Neural cell (in vitro differentiated cells): ENCODE results near the gene ACTA2. TPM values are rescaled to one million over a fixed set of nuclear protein-coding genes. Genes with fewer than 3 reads are reported as not detected.

Experiments
- H2AFZ ChIP-seq: fragments of 200-600, 300-800 bp; sonication (generic), shearing (Covaris generic); 2 replicates; pipeline ENCODE4 v1.6.0; 2014; ENCODE audit warnings: low read depth, mild to moderate bottlenecking, antibody characterized with exemption, low read length, moderate library complexity
- H3F3A ChIP-seq: fragments of 200-600 bp; shearing (Covaris generic); 2 replicates; pipeline ENCODE4 v1.6.1; 2016; ENCODE audit warnings: mild to moderate bottlenecking, moderate library complexity, mixed read lengths, antibody characterized with exemption, low read length; ENCODE audit not compliant: insufficient read depth, poor library complexity, severe bottlenecking
- H3K27ac ChIP-seq: fragments of 200-600, 300-800 bp; sonication (generic), shearing (Covaris generic); 2 replicates; pipeline ENCODE4 v1.5.1; 2014; ENCODE audit warnings: mild to moderate bottlenecking, low read length, moderate library complexity
- H3K27me3 ChIP-seq: fragments of 300-800, 200-600 bp; sonication (generic), shearing (Covaris generic); 2 replicates; pipeline ENCODE4 v1.6.0; 2014; ENCODE audit warnings: mild to moderate bottlenecking, low read depth, low read length, moderate library complexity; ENCODE audit not compliant: insufficient read depth
- H3K36me3 ChIP-seq: fragments of 300-800, 200-600 bp; sonication (generic), shearing (Covaris generic); 2 replicates; pipeline ENCODE4 v1.5.1; 2014; ENCODE audit warnings: mild to moderate bottlenecking, antibody characterized with exemption, low read length, moderate library complexity; ENCODE audit not compliant: insufficient read depth
- H3K4me2 ChIP-seq: fragments of 300-800, 200-600 bp; sonication (generic), shearing (Covaris generic); 2 replicates; pipeline ENCODE4 v1.6.0; 2014; ENCODE audit warnings: mild to moderate bottlenecking, low read length
- H3K4me3 ChIP-seq: fragments of 300-800, 200-600 bp; sonication (generic), shearing (Covaris generic); 2 replicates; pipeline ENCODE4 v1.5.1; 2014; ENCODE audit warnings: mild to moderate bottlenecking, low read length, moderate library complexity
- H3K79me2 ChIP-seq: fragments of 200-600 bp; shearing (Covaris generic); replicated peaks from 2 replicates; pipeline ENCODE4 v1.6.0; 2014; ENCODE audit warnings: mild to moderate bottlenecking, low read length, moderate library complexity; ENCODE audit not compliant: insufficient read depth
- H3K9ac ChIP-seq: fragments of 300-800, 200-600 bp; sonication (generic), shearing (Covaris generic); 2 replicates; pipeline ENCODE4 v1.6.1; 2016; ENCODE audit warnings: mild to moderate bottlenecking, low read length, mixed read lengths
- H3K9me2 ChIP-seq: fragments of 200-600 bp; shearing (Covaris generic); 2 replicates; pipeline ENCODE4 v1.6.1; 2016; ENCODE audit warnings: mild to moderate bottlenecking, low read length, mixed read lengths; ENCODE audit not compliant: insufficient read depth
- H3K9me3 ChIP-seq: fragments of 200-600, 300-800 bp; sonication (generic), shearing (Covaris generic); 2 replicates; pipeline ENCODE4 v1.6.1; 2016; ENCODE audit warnings: mild to moderate bottlenecking, mixed run types, low read length, moderate library complexity, mixed read lengths
- H4K20me1 ChIP-seq: fragments of 200-600 bp; shearing (Covaris generic); 2 replicates; pipeline ENCODE4 v1.6.1; 2016; ENCODE audit warnings: mild to moderate bottlenecking, mixed run types; ENCODE audit not compliant: insufficient read depth
- EP300 ChIP-seq: fragments of 450-650 bp; conservative IDR thresholded peaks from 2 replicates; pipeline ENCODE4 v1.6.1; 2014; ENCODE audit warnings: antibody characterized with exemption, mild to moderate bottlenecking, moderate library complexity; ENCODE audit not compliant: poor library complexity, severe bottlenecking
- EZH2 ChIP-seq: fragments of 200-600, 300-800 bp; shearing (Covaris generic), sonication (generic); IDR thresholded peaks from 2 replicates; pipeline ENCODE4 v1.6.1; 2014; ENCODE audit warnings: antibody characterized with exemption, low read length, borderline replicate concordance, mild to moderate bottlenecking; ENCODE audit not compliant: insufficient read depth, poor library complexity, severe bottlenecking
- MXI1 ChIP-seq: fragments of 450-650 bp; conservative IDR thresholded peaks from 2 replicates; pipeline ENCODE4 v1.6.1; 2014; ENCODE audit warnings: antibody characterized with exemption, mild to moderate bottlenecking; ENCODE audit not compliant: poor library complexity, severe bottlenecking
- POLR2AphosphoS5 ChIP-seq: IDR thresholded peaks from 2 replicates; pipeline ENCODE4 v1.6.1; 2012
- RAD21 ChIP-seq: fragments of 450-650 bp; conservative IDR thresholded peaks from 2 replicates; pipeline ENCODE4 v1.6.1; 2014; ENCODE audit warnings: antibody characterized with exemption, mild to moderate bottlenecking, moderate library complexity
- SMC3 ChIP-seq: fragments of 450-650 bp; conservative IDR thresholded peaks from 2 replicates; pipeline ENCODE4 v1.6.1; 2014; ENCODE audit warnings: antibody characterized with exemption, mild to moderate bottlenecking, moderate library complexity; ENCODE audit not compliant: poor library complexity
- TAF1 ChIP-seq: IDR thresholded peaks from 2 replicates; pipeline ENCODE4 v1.6.1; 2012; ENCODE audit warnings: low read depth
- polyA plus RNA-seq: library from polyadenylated mRNA; depleted of rRNA; stranded (reverse); fragments of >200 nt; gene quantifications from 2 replicates; pipeline ENCODE4 v1.2.3, GENCODE V29; 2014
- TF ChIP-seq, protein P1 (sequence below): fragments of 450-650 bp; IDR thresholded peaks from 2 replicates; pipeline ENCODE4 v1.5.1; 2014; ENCODE audit warnings: antibody characterized with exemption, mild to moderate bottlenecking, moderate library complexity; ENCODE audit not compliant: poor library complexity, severe bottlenecking
- TF ChIP-seq, protein P2 (sequence below): IDR thresholded peaks from 2 replicates; pipeline ENCODE4 v1.6.1; 2012; ENCODE audit warnings: borderline replicate concordance

ACTA2 gene
- polyA plus RNA-seq, 1 donor from 2014 or later: 0.53 TPM

DNA sequence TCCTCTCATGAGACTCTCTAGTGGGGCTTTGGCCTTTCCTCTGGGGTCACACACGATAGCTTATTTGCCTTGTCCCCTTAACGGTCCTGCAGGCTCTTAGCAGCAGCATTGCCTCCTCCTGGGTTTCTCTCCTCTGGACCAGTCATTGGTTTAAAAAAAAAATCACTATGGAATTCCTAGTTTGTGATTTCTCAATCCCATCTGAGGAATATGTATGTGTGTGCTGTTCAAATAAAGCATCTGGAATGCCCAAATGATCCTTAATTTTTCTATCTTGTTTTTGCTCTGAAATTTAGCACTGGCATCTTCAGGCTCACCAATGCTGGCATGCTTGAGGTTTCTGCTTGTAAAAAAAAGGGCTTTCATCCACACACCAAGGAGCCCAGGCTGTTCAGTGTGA is 30.5 kb downstream of the ACTA2 start:
- Histone ChIP-seq H2AFZ (no peak overlapping the region), H3K4me2 (no peak overlapping the region), H3K9me3 (no peaks in the 10 kb centered on the region), H3K9me2 (no peaks in the 10 kb centered on the region), H3K36me3 (peaks cover 8% of the 10 kb centered on the region), H3F3A (no peaks in the 10 kb centered on the region), H3K27ac (no peak overlapping the region), H3K79me2 (no peaks in the 10 kb centered on the region), H3K27me3 (no peaks in the 10 kb centered on the region), H4K20me1 (no peaks in the 10 kb centered on the region), H3K4me3 (no peak overlapping the region), H3K9ac (no peak overlapping the region)
- no peak for TF ChIP-seq MXI1
- TF ChIP-seq, protein P1, sequence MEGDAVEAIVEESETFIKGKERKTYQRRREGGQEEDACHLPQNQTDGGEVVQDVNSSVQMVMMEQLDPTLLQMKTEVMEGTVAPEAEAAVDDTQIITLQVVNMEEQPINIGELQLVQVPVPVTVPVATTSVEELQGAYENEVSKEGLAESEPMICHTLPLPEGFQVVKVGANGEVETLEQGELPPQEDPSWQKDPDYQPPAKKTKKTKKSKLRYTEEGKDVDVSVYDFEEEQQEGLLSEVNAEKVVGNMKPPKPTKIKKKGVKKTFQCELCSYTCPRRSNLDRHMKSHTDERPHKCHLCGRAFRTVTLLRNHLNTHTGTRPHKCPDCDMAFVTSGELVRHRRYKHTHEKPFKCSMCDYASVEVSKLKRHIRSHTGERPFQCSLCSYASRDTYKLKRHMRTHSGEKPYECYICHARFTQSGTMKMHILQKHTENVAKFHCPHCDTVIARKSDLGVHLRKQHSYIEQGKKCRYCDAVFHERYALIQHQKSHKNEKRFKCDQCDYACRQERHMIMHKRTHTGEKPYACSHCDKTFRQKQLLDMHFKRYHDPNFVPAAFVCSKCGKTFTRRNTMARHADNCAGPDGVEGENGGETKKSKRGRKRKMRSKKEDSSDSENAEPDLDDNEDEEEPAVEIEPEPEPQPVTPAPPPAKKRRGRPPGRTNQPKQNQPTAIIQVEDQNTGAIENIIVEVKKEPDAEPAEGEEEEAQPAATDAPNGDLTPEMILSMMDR: no peak
- no peak for TF ChIP-seq EZH2
- TF ChIP-seq RAD21: no peak
- TF ChIP-seq, protein P2, sequence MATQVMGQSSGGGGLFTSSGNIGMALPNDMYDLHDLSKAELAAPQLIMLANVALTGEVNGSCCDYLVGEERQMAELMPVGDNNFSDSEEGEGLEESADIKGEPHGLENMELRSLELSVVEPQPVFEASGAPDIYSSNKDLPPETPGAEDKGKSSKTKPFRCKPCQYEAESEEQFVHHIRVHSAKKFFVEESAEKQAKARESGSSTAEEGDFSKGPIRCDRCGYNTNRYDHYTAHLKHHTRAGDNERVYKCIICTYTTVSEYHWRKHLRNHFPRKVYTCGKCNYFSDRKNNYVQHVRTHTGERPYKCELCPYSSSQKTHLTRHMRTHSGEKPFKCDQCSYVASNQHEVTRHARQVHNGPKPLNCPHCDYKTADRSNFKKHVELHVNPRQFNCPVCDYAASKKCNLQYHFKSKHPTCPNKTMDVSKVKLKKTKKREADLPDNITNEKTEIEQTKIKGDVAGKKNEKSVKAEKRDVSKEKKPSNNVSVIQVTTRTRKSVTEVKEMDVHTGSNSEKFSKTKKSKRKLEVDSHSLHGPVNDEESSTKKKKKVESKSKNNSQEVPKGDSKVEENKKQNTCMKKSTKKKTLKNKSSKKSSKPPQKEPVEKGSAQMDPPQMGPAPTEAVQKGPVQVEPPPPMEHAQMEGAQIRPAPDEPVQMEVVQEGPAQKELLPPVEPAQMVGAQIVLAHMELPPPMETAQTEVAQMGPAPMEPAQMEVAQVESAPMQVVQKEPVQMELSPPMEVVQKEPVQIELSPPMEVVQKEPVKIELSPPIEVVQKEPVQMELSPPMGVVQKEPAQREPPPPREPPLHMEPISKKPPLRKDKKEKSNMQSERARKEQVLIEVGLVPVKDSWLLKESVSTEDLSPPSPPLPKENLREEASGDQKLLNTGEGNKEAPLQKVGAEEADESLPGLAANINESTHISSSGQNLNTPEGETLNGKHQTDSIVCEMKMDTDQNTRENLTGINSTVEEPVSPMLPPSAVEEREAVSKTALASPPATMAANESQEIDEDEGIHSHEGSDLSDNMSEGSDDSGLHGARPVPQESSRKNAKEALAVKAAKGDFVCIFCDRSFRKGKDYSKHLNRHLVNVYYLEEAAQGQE: no peak
- no peak for TF ChIP-seq TAF1
- TF ChIP-seq POLR2AphosphoS5: no peak
- no peak for TF ChIP-seq SMC3
- TF ChIP-seq EP300: no peak

DNA sequence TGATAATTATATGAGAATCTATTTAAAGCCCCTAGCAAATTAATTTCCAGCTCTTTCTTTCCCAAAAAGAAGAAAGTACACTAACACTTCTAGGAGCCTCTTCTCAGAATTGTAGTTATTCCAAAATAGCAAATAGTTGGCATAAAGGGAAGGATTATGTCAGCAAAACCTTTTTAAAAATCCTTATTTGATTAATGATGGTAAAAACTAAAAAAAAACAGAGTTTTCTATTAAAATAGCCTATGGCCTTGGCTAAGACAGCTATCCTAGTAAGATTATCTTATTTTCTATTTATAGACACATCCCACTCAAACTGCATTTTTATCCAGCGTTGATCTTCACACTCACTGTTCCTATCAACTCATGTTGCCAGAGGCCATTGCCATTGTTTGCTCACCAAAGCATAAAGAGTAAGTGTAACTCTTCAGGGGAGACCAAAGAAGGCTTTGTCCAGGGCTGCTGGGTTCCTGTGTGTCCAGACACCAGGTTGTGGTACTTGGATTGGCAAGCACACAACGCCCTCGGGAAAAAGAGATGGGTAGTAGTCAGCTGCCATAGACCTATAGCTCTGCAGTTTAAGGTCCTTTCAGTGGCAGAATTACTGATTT is 31.5 kb downstream of the ACTA2 start:
- H3K9me3 ChIP-seq: no peaks in the 10 kb centered on the region
- H4K20me1 ChIP-seq: no peaks in the 10 kb centered on the region
- H3K4me3 ChIP-seq: no peak overlapping the region
- no peak overlapping the region for H2AFZ ChIP-seq
- no peaks in the 10 kb centered on the region for H3K79me2 ChIP-seq
- TF ChIP-seq MXI1 (no peak), EZH2 (no peak), EP300 (no peak), RAD21 (no peak), TAF1 (no peak), SMC3 (no peak), POLR2AphosphoS5 (no peak)
- TF ChIP-seq, protein P1: no peak
- TF ChIP-seq, protein P2: no peak
- H3K27ac ChIP-seq: no peak overlapping the region
- H3K9me2 ChIP-seq: no peaks in the 10 kb centered on the region
- no peak overlapping the region for H3K4me2 ChIP-seq
- no peaks in the 10 kb centered on the region for H3K27me3 ChIP-seq
- H3F3A ChIP-seq: no peaks in the 10 kb centered on the region
- H3K9ac ChIP-seq: no peak overlapping the region
- H3K36me3 ChIP-seq: peaks cover 8% of the 10 kb centered on the region
